Activated naive CD8-positive, alpha-beta T cell treated with anti-CD3 and anti-CD28 coated beads, Interleukin-2, amount 10 ng/mL, durations not matched to agents 7 days and 5 days (primary cell): ENCODE measurements around the gene ZDHHC8. TPM values are rescaled to one million over a fixed set of nuclear protein-coding genes. Genes with fewer than 3 reads are reported as not detected.

Experiments
- ATAC-seq: fragments of 150-1000 bp; cut with Tn5 transposase; one replicate; pipeline ENCODE4 v1.10.0; 2021; ENCODE audit warnings: low read depth, moderate library complexity
- POLR2A ChIA-PET: fragments of 350-600 bp; sonication (Branson Sonifier 250); formaldehyde crosslinking; loops from one replicate; lab custom pipeline; 2021; ENCODE audit warnings: antibody characterized with exemption; lab: Charles Lee
- DNase-seq: peaks from one replicate; pipeline ENCODE4 v3.0.0; 2021
- H3K27ac Mint-ChIP-seq: one replicate; pipeline ENCODE4 v1.8.0; 2022; ENCODE audit warnings: mild to moderate bottlenecking, mixed read lengths
- H3K27me3 Mint-ChIP-seq: one replicate; pipeline ENCODE4 v1.8.0; 2022; ENCODE audit warnings: mild to moderate bottlenecking, moderate library complexity, mixed read lengths
- H3K36me3 Mint-ChIP-seq: one replicate; pipeline ENCODE4 v1.8.0; 2021; ENCODE audit warnings: mild to moderate bottlenecking, mixed read lengths
- H3K4me1 Mint-ChIP-seq: one replicate; pipeline ENCODE4 v1.8.0; 2021; ENCODE audit warnings: mixed read lengths
- H3K4me3 Mint-ChIP-seq: one replicate; pipeline ENCODE4 v1.8.0; 2022; ENCODE audit warnings: mild to moderate bottlenecking, moderate library complexity, mixed read lengths
- H3K9me3 Mint-ChIP-seq: one replicate; pipeline ENCODE4 v1.8.0; 2021; ENCODE audit warnings: mixed read lengths
- total RNA-seq, 2 experiments: library from RNA; stranded (reverse); gene quantifications; one replicate each; pipeline ENCODE4 v1.2.3, GENCODE V29; 2021

ZDHHC8 gene
- total RNA-seq, 2 experiments from 2014 or later, result 64.1 to 66.9 TPM

DNA sequence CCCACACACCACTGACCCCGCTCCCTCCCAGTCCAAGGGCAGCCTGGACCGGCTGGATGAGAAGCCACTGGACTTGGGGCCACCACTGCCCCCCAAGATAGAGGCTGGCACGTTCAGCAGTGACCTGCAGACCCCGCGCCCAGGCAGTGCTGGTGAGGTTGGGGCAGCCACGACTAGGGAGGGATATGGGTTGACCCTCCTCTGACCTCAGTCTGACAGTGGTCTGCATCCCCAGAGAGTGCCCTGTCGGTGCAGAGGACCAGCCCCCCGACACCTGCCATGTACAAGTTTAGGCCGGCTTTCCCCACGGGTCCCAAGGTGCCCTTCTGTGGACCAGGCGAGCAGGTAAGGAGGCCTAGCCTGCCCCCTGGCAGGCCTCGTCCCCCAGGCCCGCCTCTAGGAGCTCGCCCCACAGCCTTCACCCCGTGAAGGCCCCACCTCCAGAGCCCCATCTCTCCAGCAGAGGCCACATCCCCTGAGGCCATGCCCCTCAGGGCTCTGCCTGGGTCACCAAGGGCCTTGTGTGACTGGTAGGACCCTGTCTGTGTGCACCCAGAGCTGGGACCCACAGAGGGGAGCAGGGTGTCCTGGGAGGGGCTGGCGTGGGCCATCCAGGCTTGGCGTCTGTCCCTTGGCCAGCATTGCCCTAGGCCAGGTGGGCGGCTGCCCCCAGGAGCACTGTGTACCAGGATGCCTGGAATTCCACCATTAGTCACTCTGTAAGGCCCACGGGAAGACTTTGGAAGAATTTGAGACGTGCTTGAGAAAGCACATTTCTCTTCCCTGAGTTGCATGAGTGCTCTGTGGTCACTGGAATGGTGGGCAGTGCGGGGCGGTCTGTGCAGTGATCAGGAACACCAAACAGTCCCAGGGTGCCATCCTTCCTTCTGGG lies 9.8 kb downstream of the ZDHHC8 start:
- ATAC-seq (no peak), DNase-seq (no peak)
- peaks cover 1% of the 10 kb centered on the region for H3K4me1 Mint-ChIP-seq
- H3K4me3 Mint-ChIP-seq, result no peak overlapping the region
- H3K36me3 Mint-ChIP-seq, result peaks cover 1% of the 10 kb centered on the region
- POLR2A ChIA-PET, result no interaction called here
- H3K27ac Mint-ChIP-seq, result no peak overlapping the region
- H3K27me3 Mint-ChIP-seq, result no peaks in the 10 kb centered on the region
- H3K9me3 Mint-ChIP-seq, result no peaks in the 10 kb centered on the region

- Mint-ChIP-seq H3K27me3 (no peaks in the 10 kb centered on the region), H3K9me3 (no peaks in the 10 kb centered on the region), H3K27ac (no peak overlapping the region), H3K4me1 (no peaks in the 10 kb centered on the region), H3K36me3 (peaks cover 1% of the 10 kb centered on the region), H3K4me3 (no peak overlapping the region)
- ATAC-seq (no peak), DNase-seq (no peak)
- POLR2A ChIA-PET, result no interaction called here
Measured at GRCh38 chr22:20142711-20143621, 11.4 kb downstream of the ZDHHC8 start.

- H3K36me3 Mint-ChIP-seq, result peaks cover 1% of the 10 kb centered on the region
- H3K4me1 Mint-ChIP-seq, result no peaks in the 10 kb centered on the region
- no peaks in the 10 kb centered on the region for H3K27me3 Mint-ChIP-seq
- no peaks in the 10 kb centered on the region for H3K9me3 Mint-ChIP-seq
- H3K4me3 Mint-ChIP-seq, result no peak overlapping the region
- ATAC-seq (no peak), DNase-seq (no peak)
- no peak overlapping the region for H3K27ac Mint-ChIP-seq
- POLR2A ChIA-PET, result no interaction called here
Measured at GRCh38 chr22:20143883-20144665, 12.5 kb downstream of the ZDHHC8 start.

- DNase-seq, result no peak
- Mint-ChIP-seq H3K27me3 (no peaks in the 10 kb centered on the region), H3K27ac (no peak overlapping the region), H3K9me3 (no peaks in the 10 kb centered on the region), H3K4me1 (no peaks in the 10 kb centered on the region), H3K4me3 (no peak overlapping the region), H3K36me3 (no peaks in the 10 kb centered on the region)
- no peak for ATAC-seq
- POLR2A ChIA-PET, result no interaction called here
Measured at GRCh38 chr22:20145206-20145831, 13.7 kb downstream of the ZDHHC8 start.

- no peaks in the 10 kb centered on the region for H3K4me1 Mint-ChIP-seq
- H3K4me3 Mint-ChIP-seq, result no peak overlapping the region
- no peaks in the 10 kb centered on the region for H3K27me3 Mint-ChIP-seq
- no peaks in the 10 kb centered on the region for H3K9me3 Mint-ChIP-seq
- H3K36me3 Mint-ChIP-seq, result no peaks in the 10 kb centered on the region
- DNase-seq (no peak), ATAC-seq (no peak)
- no peak overlapping the region for H3K27ac Mint-ChIP-seq
- POLR2A ChIA-PET, result no interaction called here
Measured at GRCh38 chr22:20145832-20146223, 14.2 kb downstream of the ZDHHC8 start.

- ATAC-seq, result no peak
- POLR2A ChIA-PET, result no interaction called here
- no peak overlapping the region for H3K27ac Mint-ChIP-seq
- H3K4me3 Mint-ChIP-seq, result no peak overlapping the region
- H3K36me3 Mint-ChIP-seq, result no peaks in the 10 kb centered on the region
- H3K4me1 Mint-ChIP-seq, result no peaks in the 10 kb centered on the region
- DNase-seq, result no peak
- no peaks in the 10 kb centered on the region for H3K27me3 Mint-ChIP-seq
- H3K9me3 Mint-ChIP-seq, result no peaks in the 10 kb centered on the region
Measured at GRCh38 chr22:20146777-20147176, 15.2 kb downstream of the ZDHHC8 start.

- no peak overlapping the region for H3K27ac Mint-ChIP-seq
- H3K36me3 Mint-ChIP-seq, result no peaks in the 10 kb centered on the region
- H3K9me3 Mint-ChIP-seq, result no peaks in the 10 kb centered on the region
- no peak overlapping the region for H3K4me3 Mint-ChIP-seq
- ATAC-seq (no peak), DNase-seq (no peak)
- POLR2A ChIA-PET, result no interaction called here
- no peaks in the 10 kb centered on the region for H3K27me3 Mint-ChIP-seq
- H3K4me1 Mint-ChIP-seq, result no peaks in the 10 kb centered on the region
Measured at GRCh38 chr22:20147237-20147988, 15.8 kb downstream of the ZDHHC8 start.

DNA sequence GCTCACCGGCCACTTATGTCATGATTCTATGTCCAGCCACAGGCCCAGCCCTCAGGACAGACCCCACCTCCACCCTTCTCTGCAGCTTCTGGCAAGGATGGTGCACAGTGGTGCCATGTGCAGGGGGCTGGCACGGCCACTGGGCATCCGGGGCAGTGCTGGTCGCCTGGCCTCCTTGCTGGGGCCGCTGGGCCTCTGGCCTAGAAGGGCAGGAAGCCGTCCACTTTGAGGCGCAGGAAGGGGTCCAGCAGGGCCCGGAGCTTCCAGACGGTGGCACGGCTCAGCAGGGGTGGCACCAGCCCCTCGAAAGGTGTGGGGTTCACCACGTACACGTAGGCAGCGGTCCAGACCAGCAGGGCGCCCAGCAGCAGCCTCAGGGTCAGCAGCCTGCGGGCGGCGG lies 16.8 kb downstream of the ZDHHC8 start:
- no peaks in the 10 kb centered on the region for H3K36me3 Mint-ChIP-seq
- H3K4me1 Mint-ChIP-seq, result no peaks in the 10 kb centered on the region
- no peaks in the 10 kb centered on the region for H3K9me3 Mint-ChIP-seq
- POLR2A ChIA-PET, result no interaction called here
- H3K4me3 Mint-ChIP-seq, result no peak overlapping the region
- H3K27ac Mint-ChIP-seq, result no peak overlapping the region
- ATAC-seq, result no peak
- no peak for DNase-seq
- no peaks in the 10 kb centered on the region for H3K27me3 Mint-ChIP-seq

DNA sequence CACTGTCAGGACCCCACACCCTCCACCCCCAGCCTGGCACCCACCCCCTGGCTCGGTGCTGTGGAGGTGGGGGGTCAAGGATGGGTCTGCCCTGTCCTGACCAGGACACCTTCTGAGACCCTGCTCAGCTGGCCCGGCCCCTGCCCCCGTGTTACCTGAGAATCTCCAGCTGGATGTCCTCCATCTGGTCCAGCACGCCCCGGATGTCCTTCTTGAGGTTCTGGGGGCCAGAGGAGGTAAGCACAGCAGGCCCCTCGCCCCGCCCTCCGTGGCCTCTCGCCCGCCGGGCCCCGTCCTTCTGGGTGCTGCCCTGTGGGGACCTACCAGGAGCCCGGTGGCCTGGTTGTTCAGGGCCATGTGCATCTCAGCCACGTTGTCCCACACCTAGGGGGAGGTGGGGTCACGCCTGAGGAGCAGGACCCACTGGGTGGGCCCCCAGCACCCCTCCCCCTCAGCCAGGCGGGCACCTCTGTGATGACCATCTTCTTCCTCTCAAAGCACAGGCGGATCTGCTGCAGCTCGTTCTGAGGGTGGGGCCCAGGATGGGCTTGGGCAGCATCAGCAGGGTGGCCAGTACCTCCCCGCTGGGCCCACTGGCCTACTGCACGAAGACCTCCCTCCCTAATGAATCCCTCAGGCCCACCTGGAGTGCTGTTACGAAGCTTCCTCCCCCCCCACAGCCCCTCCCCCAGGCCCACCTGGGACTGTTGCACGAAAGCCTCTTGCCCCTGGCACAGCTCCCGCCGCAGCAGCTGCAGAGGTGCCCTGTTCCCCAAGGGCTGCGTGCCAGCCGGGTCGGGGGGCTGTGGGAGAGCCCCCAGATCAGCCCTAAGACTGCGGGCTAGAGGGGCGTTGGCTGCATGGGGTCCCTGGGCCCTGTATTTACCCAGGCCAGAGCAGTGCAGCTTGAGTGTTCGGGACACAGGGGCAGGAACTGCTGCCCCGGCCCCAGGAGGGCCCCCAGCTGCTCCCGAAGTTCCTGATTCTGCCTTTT lies 17.9 kb downstream of the ZDHHC8 start:
- Mint-ChIP-seq H3K27ac (no peak overlapping the region), H3K4me3 (no peak overlapping the region), H3K9me3 (no peaks in the 10 kb centered on the region), H3K36me3 (no peaks in the 10 kb centered on the region), H3K27me3 (no peaks in the 10 kb centered on the region), H3K4me1 (no peaks in the 10 kb centered on the region)
- no peak for ATAC-seq
- no peak for DNase-seq
- POLR2A ChIA-PET, result no interaction called here

- ATAC-seq (no peak), DNase-seq (no peak)
- Mint-ChIP-seq H3K4me3 (no peak within 1 kb of the TSS), H3K27ac (no peak within 1 kb of the TSS), H3K9me3 (no peaks in the 10 kb centered on the region), H3K36me3 (no peaks in the 10 kb centered on the region), H3K27me3 (no peaks in the 10 kb centered on the region), H3K4me1 (no peaks in the 10 kb centered on the region)
- POLR2A ChIA-PET, result no interaction called here
Measured at GRCh38 chr22:20150381-20151275, 19.0 kb downstream of the ZDHHC8 start, which contains the start of gene CCDC188. Gene CCDC188 (minus strand): TSS chr22:20151055. CDS start chr22:20150986, 69 bp downstream.

GRCh38 chr22:20151276-20151588 lies 19.6 kb downstream of the ZDHHC8 start:
- no peaks in the 10 kb centered on the region for H3K27me3 Mint-ChIP-seq
- H3K4me3 Mint-ChIP-seq, result no peak overlapping the region
- no peaks in the 10 kb centered on the region for H3K36me3 Mint-ChIP-seq
- POLR2A ChIA-PET, result no interaction called here
- no peak overlapping the region for H3K27ac Mint-ChIP-seq
- no peaks in the 10 kb centered on the region for H3K9me3 Mint-ChIP-seq
- DNase-seq, result no peak
- no peak for ATAC-seq
- no peaks in the 10 kb centered on the region for H3K4me1 Mint-ChIP-seq
